HG03575 (cell line): Measurements from ENCODE around the gene RSPH9.

Experiments used
- ATAC-seq: cut with Tn5 transposase; IDR thresholded peaks from one replicate; pipeline ENCODE4 v1.9.1; 2021; ENCODE audit not compliant: unreplicated experiment, insufficient number of reproducible peaks, low FRiP score; ENCODE audit errors: extremely low read depth

The RSPH9 gene

DNA sequence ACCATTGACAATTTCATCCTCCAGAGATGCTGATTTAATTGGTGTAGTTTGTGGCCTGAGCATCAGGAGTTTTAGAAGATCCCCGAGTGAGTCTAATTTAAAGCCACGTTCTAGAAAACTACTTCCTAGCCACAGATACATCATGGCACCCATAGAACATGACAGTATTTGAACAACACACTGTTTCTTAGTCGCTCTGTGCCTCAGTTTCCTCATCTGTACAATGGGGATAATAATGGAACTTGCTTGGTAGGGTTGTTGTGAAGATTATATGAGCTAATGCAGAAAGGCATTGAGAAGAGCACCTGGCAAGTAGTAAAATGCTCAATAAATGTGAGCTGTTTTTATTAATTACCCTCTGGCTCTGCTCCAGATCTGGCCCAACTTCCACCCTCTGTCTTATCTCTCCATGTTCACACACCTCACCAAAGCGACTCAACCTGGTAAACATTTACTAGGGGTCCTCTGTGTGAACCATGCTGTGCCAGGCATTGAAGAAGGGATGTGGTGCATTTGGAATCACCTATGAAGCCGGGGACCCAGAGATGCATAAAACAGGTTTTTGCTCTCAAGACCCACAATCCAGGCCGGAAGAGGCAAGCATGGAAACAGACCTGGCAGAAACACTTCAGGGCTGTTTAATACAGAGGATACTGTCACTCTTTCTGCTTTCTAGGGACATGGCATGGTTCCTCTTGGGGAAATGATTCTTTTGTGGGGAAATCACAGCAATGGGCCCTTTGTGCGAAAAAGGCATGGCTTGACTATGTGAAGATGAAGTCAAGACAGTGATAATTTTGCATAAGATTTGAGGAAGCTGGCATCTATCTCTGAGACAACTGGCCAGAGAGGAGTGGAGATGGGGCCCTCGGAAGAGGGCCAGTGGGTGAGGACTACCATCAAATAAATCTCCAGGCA lies 58.9 kb downstream of the RSPH9 start:
- no peak for ATAC-seq

DNA sequence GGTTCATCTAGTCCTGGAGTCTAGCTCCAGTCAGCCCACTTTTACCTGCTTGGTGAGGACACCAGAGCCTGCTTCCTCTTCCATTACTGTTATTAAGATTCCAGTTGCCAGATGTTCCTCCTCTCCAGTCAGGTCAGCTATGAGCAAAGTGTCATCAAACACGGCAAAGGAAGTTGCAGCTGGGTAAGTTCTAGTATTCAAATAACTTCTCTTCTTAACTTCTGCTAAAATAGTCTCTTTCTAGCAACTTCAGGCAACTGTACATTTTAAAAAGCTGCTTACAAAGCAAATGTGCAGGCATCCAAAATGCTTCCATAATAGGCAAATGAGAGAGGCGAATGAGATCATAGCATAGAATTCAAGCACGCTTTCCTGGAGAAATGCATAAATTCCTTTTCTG lies 61.2 kb downstream of the RSPH9 start:
- ATAC-seq = no peak

DNA sequence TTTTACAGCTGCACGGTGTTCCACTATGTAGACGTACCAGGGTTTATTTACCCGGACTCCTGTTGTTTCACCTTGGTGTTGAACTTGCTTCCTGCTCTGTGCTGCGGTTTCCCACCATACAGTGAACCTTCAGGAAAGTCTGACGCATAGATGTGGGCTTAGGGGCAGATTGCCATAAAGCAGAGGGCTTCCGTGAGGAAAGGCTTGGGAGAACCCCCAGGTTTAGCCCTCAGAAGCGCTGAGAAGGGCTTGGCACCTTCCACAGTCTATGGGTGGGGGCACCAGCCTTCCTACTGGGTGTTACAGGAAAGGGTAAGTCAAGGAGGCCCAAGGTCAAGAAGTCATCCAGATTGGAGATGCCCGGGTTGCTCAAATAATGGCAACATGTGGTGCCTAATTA lies 62.0 kb downstream of the RSPH9 start:
- no peak for ATAC-seq

GRCh38 chr6:43707269-43707668 lies 62.4 kb downstream of the RSPH9 start:
- no peak for ATAC-seq

- ATAC-seq = no peak
Measured at GRCh38 chr6:43707767-43708166, 62.9 kb downstream of the RSPH9 start.

DNA sequence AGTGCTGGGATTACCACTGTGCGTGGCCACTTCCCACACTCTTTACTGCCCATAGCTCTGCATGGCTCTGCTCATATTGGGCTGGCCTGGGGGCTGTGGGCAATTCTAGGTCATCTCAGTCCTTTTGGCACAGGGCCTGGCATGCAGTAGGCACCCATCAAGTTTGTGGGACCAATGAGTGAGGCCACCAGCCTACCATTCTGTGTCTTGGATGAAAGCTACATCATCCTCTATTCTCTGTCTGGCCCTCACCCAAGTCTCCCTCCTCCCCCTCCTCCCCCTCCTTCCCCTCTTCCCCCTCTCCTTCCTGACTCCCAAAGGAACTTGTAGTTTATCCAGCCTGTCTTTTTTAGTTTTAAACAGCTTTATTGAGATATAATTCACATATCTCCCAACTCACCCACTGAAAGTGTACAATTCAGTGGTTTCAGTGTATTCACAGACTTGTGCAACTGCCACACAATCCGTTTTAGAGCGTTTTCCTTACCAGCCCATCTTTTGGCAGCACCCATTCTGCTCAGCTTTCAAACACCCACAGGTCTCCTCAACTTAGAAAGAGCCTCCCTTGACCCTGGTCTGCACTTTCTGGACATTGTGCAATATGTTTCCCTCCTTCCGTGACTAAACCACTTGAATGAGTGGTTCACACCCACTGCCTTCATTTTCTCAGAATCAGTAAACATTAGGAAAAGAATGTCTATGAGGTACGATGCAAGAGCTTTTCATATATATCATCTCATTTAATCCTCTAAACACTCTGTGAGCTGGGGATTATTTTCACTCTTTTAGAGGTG lies 64.2 kb downstream of the RSPH9 start:
- ATAC-seq = no peak

DNA sequence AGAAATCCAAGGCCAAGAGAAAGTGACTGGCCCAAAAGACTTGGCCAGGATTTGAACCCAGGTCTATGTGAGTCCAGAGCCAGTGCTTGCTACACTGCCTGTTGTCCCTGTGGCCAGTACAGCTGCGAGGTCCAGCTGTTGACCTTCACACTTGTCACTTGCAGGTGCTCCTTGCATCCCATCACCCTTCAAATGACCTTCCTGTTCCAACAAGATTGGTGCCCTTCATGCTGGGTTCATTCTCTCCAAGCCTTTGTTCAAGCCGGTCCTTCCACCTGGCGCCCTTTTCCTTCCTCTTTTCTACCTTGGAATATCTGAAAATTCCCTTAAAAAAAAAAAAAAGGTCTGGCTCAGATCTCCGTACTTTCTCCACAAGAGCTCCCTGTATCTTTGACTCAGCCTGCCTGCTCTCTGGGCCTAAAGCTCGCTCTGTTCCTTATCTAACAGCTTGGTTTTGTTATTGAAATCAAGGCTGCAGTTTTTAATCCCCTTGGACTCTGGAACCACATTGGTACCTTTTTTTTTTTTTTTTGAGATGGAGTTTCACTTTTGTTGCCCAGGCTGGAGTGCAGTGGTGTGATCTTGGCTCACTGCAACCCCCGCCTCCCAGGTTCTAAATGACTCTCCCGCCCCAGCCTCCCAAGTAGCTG lies 64.9 kb downstream of the RSPH9 start:
- ATAC-seq = no peak

DNA sequence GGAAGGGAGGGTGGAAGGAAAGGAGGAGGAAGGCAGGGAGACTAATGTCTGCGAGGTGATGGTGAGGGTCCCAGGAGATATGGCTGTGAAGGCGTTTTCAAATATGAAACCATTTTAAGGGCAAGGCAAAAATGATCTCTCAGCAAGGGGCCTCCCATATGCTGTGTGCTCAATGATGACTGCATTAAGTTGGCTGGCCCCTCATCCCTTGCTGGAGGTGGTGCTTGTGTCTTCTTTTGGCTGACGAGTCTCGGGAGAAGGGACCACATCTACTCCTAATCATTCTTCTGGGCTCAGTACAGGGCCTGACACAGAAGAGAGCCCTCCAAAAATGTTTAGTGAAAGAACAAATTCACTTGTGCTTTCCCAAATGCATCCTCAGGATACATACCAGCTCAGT lies 65.7 kb downstream of the RSPH9 start:
- no peak for ATAC-seq

DNA sequence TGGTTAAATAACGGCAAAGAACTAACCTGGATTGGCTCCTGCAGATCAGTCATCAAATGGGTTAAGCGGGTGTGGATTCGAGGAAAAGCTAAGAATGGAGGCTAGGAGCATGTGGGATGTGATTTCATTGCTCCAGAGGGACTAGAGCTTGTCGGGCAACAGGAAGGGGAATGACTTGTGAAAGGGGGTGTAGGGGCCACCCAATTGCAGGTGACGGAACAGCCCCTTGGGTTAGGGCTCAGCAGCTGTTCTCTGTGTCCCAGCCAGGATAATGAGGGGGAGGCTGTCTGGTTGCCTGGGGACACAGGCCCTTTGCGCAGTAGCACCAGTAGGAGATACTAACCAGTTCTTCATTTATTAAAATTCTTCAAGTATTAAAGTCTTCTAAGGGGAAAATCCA lies 67.7 kb downstream of the RSPH9 start:
- no peak for ATAC-seq

- no peak for ATAC-seq
Measured at GRCh38 chr6:43713643-43714310, 68.9 kb downstream of the RSPH9 start.

- ATAC-seq = no peak
Measured at GRCh38 chr6:43714311-43715055, 69.6 kb downstream of the RSPH9 start.

DNA sequence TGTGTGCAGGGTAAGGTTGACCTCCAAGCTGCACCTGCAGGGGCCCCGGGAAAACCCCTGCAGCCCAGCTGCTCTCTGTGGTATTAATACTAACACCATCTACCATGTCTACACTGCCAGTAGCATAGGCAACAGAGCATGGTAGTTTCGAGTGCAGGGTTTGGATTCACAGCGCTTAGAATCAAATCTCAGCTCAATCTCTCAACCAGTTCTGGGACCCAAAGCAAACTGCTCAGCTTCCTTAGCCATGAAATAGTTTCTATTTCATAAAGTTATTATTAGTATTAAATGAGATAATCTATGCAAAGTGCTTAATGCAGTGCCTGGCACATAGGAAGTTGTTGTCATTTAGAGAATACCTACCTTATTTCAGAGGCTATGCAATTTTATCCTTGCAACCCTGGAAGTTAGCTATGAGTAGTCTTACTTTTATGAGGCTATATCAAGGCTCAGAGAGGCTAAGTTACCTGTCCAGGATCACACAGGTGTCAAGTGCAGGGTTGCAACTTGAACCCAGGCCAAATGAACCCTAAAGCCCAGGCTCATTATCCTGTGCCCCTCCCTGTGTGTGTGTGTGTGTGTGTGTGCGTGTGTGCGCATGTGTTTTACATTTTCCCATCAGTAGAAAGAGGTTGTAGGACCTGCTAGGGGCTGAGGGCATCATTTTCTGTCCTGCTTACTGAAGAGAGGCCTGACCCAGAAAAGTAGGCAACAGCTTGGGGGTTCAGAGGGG lies 70.4 kb downstream of the RSPH9 start:
- ATAC-seq = peak; percentile 69

- no peak for ATAC-seq
Measured at GRCh38 chr6:43716099-43716498, 71.3 kb downstream of the RSPH9 start.

GRCh38 chr6:43717389-43717788 lies 72.6 kb downstream of the RSPH9 start:
- no peak for ATAC-seq

- ATAC-seq = no peak
Measured at GRCh38 chr6:43717822-43718221, 73.0 kb downstream of the RSPH9 start.

DNA sequence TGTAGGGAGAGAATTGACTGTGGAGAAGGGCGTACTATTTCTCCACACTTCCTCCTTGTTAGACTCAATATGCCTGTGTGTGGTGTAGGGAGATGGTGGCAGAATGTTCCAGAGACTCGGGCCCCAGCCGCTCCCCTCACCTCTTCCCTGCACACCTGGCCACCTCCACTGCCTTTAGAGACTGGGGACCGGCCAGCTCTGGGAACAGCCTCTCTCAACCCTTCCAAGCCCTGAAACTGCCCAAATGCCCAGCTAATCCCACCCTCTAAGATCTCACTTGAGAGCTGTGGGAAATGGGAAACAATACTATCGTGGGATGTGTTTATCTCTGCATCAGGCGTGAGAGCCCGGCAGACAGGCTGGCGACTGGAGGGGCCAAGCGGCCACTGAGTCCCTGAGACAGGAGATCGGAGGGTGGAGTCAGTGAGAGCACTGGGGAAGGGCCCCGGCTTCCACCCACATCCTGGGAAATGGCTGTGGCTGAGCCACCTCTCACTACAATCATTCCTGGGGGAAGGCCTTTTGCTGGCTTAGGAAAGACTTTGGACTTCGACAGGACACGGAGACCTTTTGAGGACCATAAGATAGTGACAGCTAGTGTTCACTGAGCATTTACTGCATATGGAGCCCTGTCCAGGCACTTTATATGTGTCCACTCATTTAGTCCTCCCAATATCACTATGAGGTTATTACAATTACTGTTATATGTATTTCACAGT lies 73.7 kb downstream of the RSPH9 start:
- no peak for ATAC-seq

GRCh38 chr6:43719511-43719910 lies 74.7 kb downstream of the RSPH9 start:
- no peak for ATAC-seq
